Stimulated activated CD4-positive, alpha-beta T cell treated with anti-CD3 and anti-CD28 coated beads, Interleukin-1b, Interleukin-23, amount 100 ng/mL, for 4 hours (primary cell): Measurements from ENCODE around the gene NUB1.

Experiments
- DNase-seq, 2 donors: peaks; one replicate each; pipeline ENCODE4 v3.0.0-alpha.2; 2020; ENCODE audit warnings: low read depth in 2 of 2

NUB1 gene

GRCh38 chr7:151404216-151405011 lies 62.8 kb downstream of the NUB1 start:
- no peak for DNase-seq

GRCh38 chr7:151405056-151405455 lies 63.4 kb downstream of the NUB1 start:
- DNase-seq, result no peak

DNA sequence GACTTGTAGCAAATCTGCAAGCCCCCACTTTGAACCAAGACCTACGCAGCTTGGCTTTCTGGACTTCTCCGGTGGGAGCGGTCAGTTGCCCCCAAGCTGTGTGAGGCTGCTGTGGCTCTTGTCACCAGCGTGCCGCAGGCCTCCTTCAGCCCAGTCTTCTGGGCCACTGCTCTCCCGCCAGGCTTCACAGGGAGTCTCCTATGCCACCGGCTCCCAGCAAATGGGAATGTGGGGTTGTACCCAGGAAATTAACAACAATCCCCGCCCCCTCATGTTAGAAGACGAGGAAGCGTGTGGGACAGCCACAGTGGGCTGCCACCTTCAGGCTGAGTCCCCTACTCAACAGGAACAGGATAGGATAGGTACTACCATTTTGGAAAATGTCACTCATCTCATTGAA lies 64.0 kb downstream of the NUB1 start:
- no peak for DNase-seq

- no peak for DNase-seq
Observed at GRCh38 chr7:151406051-151406875, 64.7 kb downstream of the NUB1 start.

DNA sequence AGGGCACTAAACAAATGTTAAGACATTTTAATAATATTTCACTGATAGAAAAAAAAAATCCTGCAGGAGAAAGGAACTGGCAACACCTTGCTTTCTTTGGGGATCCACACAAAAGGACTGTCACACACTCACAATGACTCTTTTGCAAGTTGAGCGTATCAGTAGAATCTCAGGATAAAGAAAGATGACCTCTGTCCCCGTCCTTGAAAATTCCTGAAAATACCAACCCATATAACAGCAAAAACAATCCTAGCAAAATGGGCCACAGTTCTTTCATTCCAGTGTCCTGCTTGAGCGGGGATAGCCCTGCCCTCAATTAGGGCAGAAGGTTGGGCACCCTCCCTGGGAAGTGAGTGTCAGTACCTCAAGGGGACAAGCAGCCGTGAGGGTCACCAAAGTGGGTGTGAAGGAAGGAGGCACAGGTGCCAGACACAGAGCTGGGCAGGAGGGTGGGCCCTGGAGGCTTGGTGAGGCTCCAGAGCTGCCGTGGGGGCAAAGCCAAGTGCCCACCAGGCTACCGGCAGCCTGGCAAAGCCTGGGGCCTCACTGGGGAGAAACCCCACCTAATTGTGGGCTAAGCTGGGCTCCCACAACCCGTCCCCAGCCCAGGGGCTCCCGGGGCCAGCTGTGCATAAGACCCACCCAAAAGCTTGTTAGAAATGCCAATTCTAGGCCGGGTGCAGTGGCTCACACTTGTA lies 65.4 kb downstream of the NUB1 start:
- no peak for DNase-seq

DNA sequence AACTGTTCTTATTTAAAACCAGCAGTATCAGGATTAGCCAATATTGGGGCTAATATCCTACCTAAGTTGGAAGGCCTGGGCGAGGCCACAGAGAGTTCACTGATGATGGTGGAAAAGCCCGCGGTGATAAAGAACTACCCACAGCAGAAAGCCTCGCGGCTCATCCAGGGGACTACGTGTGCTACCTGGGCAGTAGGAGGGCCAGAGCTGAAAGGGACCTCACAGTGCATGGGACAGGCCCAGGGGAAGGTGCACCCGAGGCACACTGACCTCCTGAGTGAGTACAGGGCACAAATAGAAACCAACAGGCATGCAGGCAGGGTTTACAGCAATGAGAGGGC lies 66.9 kb downstream of the NUB1 start:
- no peak for DNase-seq

- DNase-seq, result peak in 1 of 2 donors; percentile 17
Observed at GRCh38 chr7:151408839-151409666, 67.4 kb downstream of the NUB1 start.

DNA sequence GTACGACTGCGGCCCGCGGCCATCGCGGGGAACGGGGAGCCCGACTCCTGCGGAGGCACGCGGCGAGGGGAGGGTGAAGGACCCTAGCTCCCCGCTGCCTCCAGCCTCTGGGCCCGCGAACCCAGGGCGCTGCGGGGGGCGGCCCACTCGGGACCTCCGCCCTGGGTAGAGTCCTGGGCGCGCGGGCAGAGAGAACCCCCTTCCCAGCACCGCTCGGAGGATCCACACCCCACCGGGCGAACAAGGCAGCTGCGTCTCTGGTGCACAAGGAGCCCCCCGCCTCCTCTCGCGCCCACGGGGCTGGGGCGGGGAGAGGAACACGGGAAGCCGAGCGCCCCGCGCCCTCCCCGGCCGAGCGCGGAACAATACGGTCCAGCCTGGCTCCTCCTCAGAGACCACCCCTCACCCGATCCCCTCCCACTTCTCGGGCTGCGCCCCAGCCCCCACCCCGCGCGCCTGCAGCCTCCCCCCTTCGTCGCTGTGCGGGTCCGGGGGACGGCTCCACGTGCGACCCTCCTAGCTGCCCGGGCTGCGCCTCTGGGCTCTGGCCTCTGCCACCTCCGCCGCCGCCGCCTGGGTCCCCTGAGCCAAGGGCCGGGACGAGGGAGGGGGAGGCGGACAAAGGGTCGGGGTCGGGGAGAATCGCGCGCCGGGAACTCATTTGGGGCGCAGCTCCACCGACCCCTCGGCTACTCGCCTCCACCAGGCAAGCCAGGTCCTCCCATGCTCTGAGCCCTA lies 68.2 kb downstream of the NUB1 start, which contains the start of gene WDR86:
TSS of gene WDR86 (minus strand) at position 372 of the 738 bp plus-strand sequence. CDS start 449 bp downstream, outside the sequence.
- peak in 1 of 2 donors; percentile 23 for DNase-seq

DNA sequence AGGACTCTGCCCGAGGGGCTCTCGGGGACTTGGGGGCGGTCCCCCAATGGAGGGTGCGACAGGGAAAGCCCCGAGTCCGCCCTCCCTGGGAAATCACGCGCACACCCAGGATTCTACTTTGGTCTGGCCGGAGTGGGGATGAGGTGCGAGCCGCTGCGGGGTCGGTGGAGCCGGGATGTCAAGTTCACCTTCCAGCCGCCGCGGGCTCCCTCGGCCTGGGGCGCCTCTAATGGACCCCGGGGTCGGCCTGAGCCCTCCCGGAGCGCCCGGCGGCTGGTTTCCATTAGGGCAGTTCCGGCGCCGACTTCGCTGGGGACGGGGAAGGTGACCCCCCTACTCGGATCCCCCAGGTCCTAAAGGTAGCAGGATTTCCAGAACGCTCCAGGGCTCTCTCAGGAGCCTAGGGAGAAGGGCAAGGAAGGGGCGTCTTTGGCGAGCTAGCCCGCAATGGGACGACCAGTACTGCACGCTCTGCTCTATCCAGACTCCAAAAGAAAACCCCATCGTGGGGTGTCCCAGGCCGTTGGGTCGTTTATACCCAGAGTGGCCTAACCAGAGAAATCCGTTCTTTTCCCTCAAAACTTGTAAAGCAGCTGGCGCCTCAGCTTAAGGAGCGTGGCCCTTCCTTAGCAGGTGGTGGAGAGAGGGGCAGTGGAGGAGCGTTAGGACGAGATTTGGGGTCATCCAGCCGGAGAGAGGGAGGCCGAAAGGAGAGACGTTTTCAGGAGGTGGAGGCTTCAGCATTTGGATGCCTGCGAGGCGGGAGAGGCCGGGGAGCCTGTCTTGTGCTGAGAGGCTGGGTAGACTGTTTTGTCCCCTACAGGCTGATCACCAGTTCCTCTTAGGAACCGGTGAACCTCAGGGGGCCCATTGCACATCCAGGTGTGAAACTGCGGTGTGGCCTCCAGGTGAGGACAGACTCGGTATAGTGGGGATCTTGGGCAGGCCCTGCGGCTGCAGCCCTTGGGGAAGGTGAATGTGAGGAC lies 69.1 kb downstream of the NUB1 start:
- DNase-seq, result no peak

- no peak for DNase-seq
Observed at GRCh38 chr7:151411551-151411950, 69.9 kb downstream of the NUB1 start.

GRCh38 chr7:151412318-151412717 lies 70.7 kb downstream of the NUB1 start:
- DNase-seq, result no peak

DNA sequence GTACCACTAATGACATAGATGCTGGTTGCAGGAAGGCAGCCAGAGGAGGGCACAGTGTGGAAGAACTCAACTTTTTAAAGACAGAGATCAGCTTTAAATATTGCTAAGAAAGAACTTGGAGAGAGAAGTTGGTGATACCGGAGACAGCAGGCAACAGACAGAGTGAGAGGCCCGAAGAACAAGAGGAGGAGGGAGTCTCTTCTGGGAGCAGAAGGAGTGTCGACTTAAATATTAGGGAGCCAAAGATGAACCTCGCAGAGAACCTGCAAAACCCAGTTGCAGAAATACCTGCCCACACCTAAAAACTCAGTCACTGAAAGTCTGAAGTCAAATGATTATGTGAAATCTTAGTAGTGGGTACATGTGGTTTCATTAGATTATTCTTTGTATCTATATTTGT lies 71.6 kb downstream of the NUB1 start:
- no peak for DNase-seq

GRCh38 chr7:151415375-151416105 lies 73.9 kb downstream of the NUB1 start:
- DNase-seq, result no peak

DNA sequence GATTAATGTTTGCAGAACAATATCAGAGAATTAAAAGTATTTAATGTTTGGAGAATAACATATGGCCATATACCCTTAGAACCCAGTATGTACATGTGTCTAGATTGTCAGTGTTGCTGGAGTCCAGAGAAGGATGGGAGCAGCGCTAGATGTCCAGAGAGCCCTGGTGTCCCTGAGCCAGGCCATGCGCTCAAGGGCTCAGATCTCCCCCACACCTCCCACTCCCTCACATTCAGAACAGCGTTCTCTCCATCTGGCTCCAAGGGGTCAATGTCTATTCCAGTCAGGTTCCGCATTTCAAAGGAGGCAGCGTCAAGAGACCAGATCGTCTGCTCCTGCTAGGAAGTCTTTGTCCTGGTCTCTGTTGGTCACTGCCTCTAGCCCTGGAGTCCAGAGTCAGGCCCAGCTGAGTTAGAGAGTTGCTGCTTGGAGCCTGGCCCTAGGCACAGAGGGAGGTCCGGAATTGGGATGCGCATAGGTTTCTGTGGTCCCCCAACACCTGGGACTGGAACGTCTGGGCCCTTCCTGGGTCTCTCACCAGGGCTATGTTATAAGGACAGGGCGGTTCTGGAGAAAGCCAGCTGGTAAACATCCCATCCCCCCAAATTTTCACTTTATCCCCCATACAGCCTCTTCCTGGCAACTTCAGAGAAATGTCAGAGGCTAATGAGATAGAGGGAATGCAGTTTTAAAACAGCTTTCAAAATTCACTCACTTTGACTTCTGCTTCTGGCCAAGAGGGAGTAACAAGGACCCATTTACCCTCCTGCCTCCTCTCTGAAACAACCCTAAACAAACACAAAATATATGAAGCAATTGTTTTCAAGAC lies 74.7 kb downstream of the NUB1 start:
- no peak for DNase-seq

GRCh38 chr7:151416941-151417315 lies 75.3 kb downstream of the NUB1 start:
- no peak for DNase-seq

- no peak for DNase-seq
Observed at GRCh38 chr7:151420144-151420543, 78.5 kb downstream of the NUB1 start.

DNA sequence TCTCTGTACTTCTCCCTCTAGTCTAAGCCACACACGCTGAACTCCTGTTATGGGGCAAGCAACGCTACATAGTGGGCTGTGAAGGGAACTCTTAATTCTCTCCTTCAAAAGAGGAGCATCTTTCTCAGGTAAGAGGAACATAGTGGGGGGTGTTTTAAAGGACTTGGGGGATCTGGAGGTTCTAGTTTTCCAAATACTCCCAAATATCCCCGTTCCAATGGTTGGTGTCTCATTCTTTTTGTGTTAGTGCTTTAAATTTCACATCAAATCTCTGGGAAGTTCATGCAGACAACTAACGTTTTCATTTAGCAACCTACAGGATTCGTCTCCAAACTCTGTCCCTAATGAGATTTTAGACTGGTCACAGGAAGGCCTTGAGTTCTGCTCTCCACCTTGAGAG lies 80.6 kb downstream of the NUB1 start:
- DNase-seq, result no peak

- DNase-seq, result no peak
Observed at GRCh38 chr7:151423226-151423625, 81.6 kb downstream of the NUB1 start.
